Astrocyte (in vitro differentiated cells and primary cell): ENCODE data around the gene GAB2. TPM values are rescaled to one million over a fixed set of nuclear protein-coding genes. Genes with fewer than 3 reads are reported as not detected.

Experiments
- DNase-seq: peaks from one replicate; pipeline ENCODE4 v3.0.0-alpha.2; 2010; ENCODE audit warnings: low read depth
- FAIRE-seq: peaks from 2 replicates; lab custom pipeline; 2011; peaks lifted over from hg19 to GRCh38; lab: Jason Lieb, UNC
- H2AFZ ChIP-seq: 2 replicates; pipeline ENCODE4 v1.6.0; 2012; ENCODE audit warnings: low read depth, low read length, inconsistent platforms
- H3K27ac ChIP-seq: 2 replicates; pipeline ENCODE4 v1.5.1; 2011; ENCODE audit warnings: low read depth, low read length, inconsistent platforms
- H3K27me3 ChIP-seq: 2 replicates; pipeline ENCODE4 v1.6.0; 2011; ENCODE audit warnings: low read length, inconsistent platforms; ENCODE audit not compliant: insufficient read depth
- H3K36me3 ChIP-seq: 2 replicates; pipeline ENCODE4 v1.5.1; 2011; ENCODE audit warnings: low read length, inconsistent platforms; ENCODE audit not compliant: insufficient read depth
- H3K4me1 ChIP-seq: 2 replicates; pipeline ENCODE4 v1.5.1; 2011; ENCODE audit warnings: low read length, inconsistent platforms; ENCODE audit not compliant: insufficient read depth
- H3K4me2 ChIP-seq: 2 replicates; pipeline ENCODE4 v1.6.0; 2012; ENCODE audit warnings: low read length, inconsistent platforms
- H3K4me3 ChIP-seq: 2 replicates; pipeline ENCODE4 v1.5.1; 2011; ENCODE audit warnings: low read depth, mild to moderate bottlenecking, low read length, inconsistent platforms; ENCODE audit not compliant: insufficient read depth
- H3K79me2 ChIP-seq: 2 replicates; pipeline ENCODE4 v1.6.0; 2012; ENCODE audit warnings: mild to moderate bottlenecking, low read length, inconsistent platforms; ENCODE audit not compliant: insufficient read depth
- H3K9ac ChIP-seq: 2 replicates; pipeline ENCODE4 v1.6.0; 2012; ENCODE audit warnings: mild to moderate bottlenecking, low read length, inconsistent platforms
- H3K9me3 ChIP-seq: 2 replicates; pipeline ENCODE4 v1.5.1; 2012; ENCODE audit warnings: low read depth, mild to moderate bottlenecking, low read length, inconsistent platforms; ENCODE audit not compliant: insufficient read depth
- H4K20me1 ChIP-seq: 2 replicates; pipeline ENCODE4 v1.6.0; 2012; ENCODE audit warnings: low read length, inconsistent platforms; ENCODE audit not compliant: insufficient read depth
- H3K27ac Mint-ChIP-seq: one replicate; pipeline ENCODE4 v1.8.0; 2021; ENCODE audit warnings: mild to moderate bottlenecking, mixed read lengths; ENCODE audit not compliant: unreplicated experiment
- H3K27me3 Mint-ChIP-seq: one replicate; pipeline ENCODE4 v1.8.0; 2021; ENCODE audit warnings: low read depth, mixed read lengths; ENCODE audit not compliant: unreplicated experiment
- H3K36me3 Mint-ChIP-seq: one replicate; pipeline ENCODE4 v1.8.0; 2021; ENCODE audit warnings: low read depth, mixed read lengths; ENCODE audit not compliant: unreplicated experiment
- H3K4me1 Mint-ChIP-seq: one replicate; pipeline ENCODE4 v1.8.0; 2021; ENCODE audit warnings: low read depth, mixed read lengths; ENCODE audit not compliant: unreplicated experiment
- H3K4me3 Mint-ChIP-seq: one replicate; pipeline ENCODE4 v1.8.0; 2021; ENCODE audit warnings: mild to moderate bottlenecking, moderate library complexity, mixed read lengths; ENCODE audit not compliant: unreplicated experiment
- H3K9me3 Mint-ChIP-seq: one replicate; pipeline ENCODE4 v1.8.0; 2021; ENCODE audit warnings: mild to moderate bottlenecking, mixed read lengths; ENCODE audit not compliant: unreplicated experiment
- CTCF ChIP-seq: IDR thresholded peaks from 2 replicates; pipeline ENCODE4 v1.5.1; 2011; ENCODE audit warnings: low read depth, mild to moderate bottlenecking, inconsistent platforms, low read length, moderate library complexity; ENCODE audit not compliant: insufficient read depth
- EZH2 ChIP-seq: IDR thresholded peaks from 2 replicates; pipeline ENCODE4 v1.6.1; 2012; ENCODE audit warnings: mild to moderate bottlenecking, low read length, inconsistent platforms; ENCODE audit not compliant: insufficient read depth
- total RNA-seq: library from RNA; stranded (reverse); gene quantifications from 2 replicates; pipeline ENCODE4 v1.2.1, GENCODE V29; 2021

The GAB2 gene
- total RNA-seq, 1 donor from 2014 or later: 18.2 TPM

- Histone ChIP-seq H3K36me3 (no peaks in the 10 kb centered on the region), H3K27me3 (no peaks in the 10 kb centered on the region), H3K4me1 (peaks cover 17% of the 10 kb centered on the region), H4K20me1 (no peaks in the 10 kb centered on the region), H3K4me2 (no peak overlapping the region), H2AFZ (no peak overlapping the region), H3K79me2 (no peaks in the 10 kb centered on the region), H3K4me3 (no peak overlapping the region), H3K9me3 (no peaks in the 10 kb centered on the region), H3K27ac (no peak overlapping the region), H3K9ac (no peak overlapping the region)
- TF ChIP-seq EZH2 (no peak), CTCF (no peak)
- H3K36me3 Mint-ChIP-seq: no peaks in the 10 kb centered on the region
- H3K9me3 Mint-ChIP-seq: no peaks in the 10 kb centered on the region
- H3K4me3 Mint-ChIP-seq: no peak overlapping the region
- DNase-seq (no peak), FAIRE-seq (no peak)
- H3K27ac Mint-ChIP-seq: no peak overlapping the region
- no peaks in the 10 kb centered on the region for H3K27me3 Mint-ChIP-seq
- H3K4me1 Mint-ChIP-seq: peaks cover 17% of the 10 kb centered on the region
Observed at GRCh38 chr11:78255919-78256318, 161.7 kb downstream of the GAB2 start.

GRCh38 chr11:78254268-78254667 is 163.4 kb downstream of the GAB2 start:
- no peak for DNase-seq
- Histone ChIP-seq H3K4me1 (peaks cover 20% of the 10 kb centered on the region), H3K9me3 (no peaks in the 10 kb centered on the region), H3K27ac (no peak overlapping the region), H3K4me2 (peak overlapping the region; percentile 20), H3K79me2 (no peaks in the 10 kb centered on the region), H3K4me3 (no peak overlapping the region), H3K27me3 (no peaks in the 10 kb centered on the region), H3K9ac (no peak overlapping the region), H2AFZ (no peak overlapping the region), H4K20me1 (no peaks in the 10 kb centered on the region), H3K36me3 (no peaks in the 10 kb centered on the region)
- Mint-ChIP-seq H3K9me3 (no peaks in the 10 kb centered on the region), H3K27me3 (no peaks in the 10 kb centered on the region), H3K4me3 (no peak overlapping the region), H3K36me3 (peaks cover 2% of the 10 kb centered on the region), H3K27ac (no peak overlapping the region), H3K4me1 (peaks cover 17% of the 10 kb centered on the region)
- no peak for FAIRE-seq
- TF ChIP-seq CTCF (no peak), EZH2 (no peak)

GRCh38 chr11:78253797-78254196 is 163.8 kb downstream of the GAB2 start:
- Mint-ChIP-seq H3K27ac (peak overlapping the region; percentile 84), H3K9me3 (no peaks in the 10 kb centered on the region), H3K27me3 (no peaks in the 10 kb centered on the region), H3K36me3 (peaks cover 2% of the 10 kb centered on the region), H3K4me1 (peaks cover 17% of the 10 kb centered on the region), H3K4me3 (no peak overlapping the region)
- no peak overlapping the region for H3K9ac ChIP-seq
- no peaks in the 10 kb centered on the region for H3K79me2 ChIP-seq
- DNase-seq (peak; percentile 63), FAIRE-seq (peak; percentile 9)
- H2AFZ ChIP-seq: no peak overlapping the region
- H3K36me3 ChIP-seq: no peaks in the 10 kb centered on the region
- no peaks in the 10 kb centered on the region for H3K27me3 ChIP-seq
- peaks cover 20% of the 10 kb centered on the region for H3K4me1 ChIP-seq
- peak overlapping the region; percentile 20 for H3K4me2 ChIP-seq
- no peaks in the 10 kb centered on the region for H3K9me3 ChIP-seq
- no peaks in the 10 kb centered on the region for H4K20me1 ChIP-seq
- no peak overlapping the region for H3K27ac ChIP-seq
- TF ChIP-seq EZH2: no peak
- no peak for TF ChIP-seq CTCF
- H3K4me3 ChIP-seq: no peak overlapping the region
